SU-DHL-6 (cell line): ENCODE measurements around the gene SRXN1.

Source experiments
- CTCF ChIP-seq: fragments of 200-600 bp; sonication (generic); IDR thresholded peaks from one replicate; pipeline ENCODE4 v1.5.1; 2017; ENCODE audit warnings: antibody characterized with exemption, mild to moderate bottlenecking, low read length, moderate library complexity; ENCODE audit not compliant: insufficient read depth, poor library complexity, severe bottlenecking
- EZH2phosphoT487 ChIP-seq: fragments of 200-600 bp; sonication (generic), shearing (Covaris generic); conservative IDR thresholded peaks from 2 replicates; pipeline ENCODE4 v1.6.1; 2018; ENCODE audit warnings: mild to moderate bottlenecking, antibody characterized with exemption, low read length, moderate library complexity, mixed read lengths

GRCh38 chr20:600141-600540, 52.9 kb downstream of the SRXN1 start:
- TF ChIP-seq CTCF (no peak), EZH2phosphoT487 (no peak)
